HepG2 (cell line): ENCODE results near the gene SLC27A3. TPM values are rescaled to one million over a fixed set of nuclear protein-coding genes. Genes with fewer than 3 reads are reported as not detected.

ENCODE experiments used
- ATAC-seq: fragments of 200-7000 bp; cut with Tn5 transposase; 3 replicates; pipeline ENCODE4 v1.9.1; 2020; ENCODE audit warnings: mild to moderate bottlenecking, moderate library complexity
- BruUV-seq: library from RNA; stranded (reverse); fragments of 400-500 nt; replicated peaks from 2 replicates; lab custom pipeline; 2021; lab: Mats Ljungman, UMichigan
- CTCF ChIA-PET: fragments of 300-600 bp; formaldehyde crosslinking; extraction: SDS; loops from one replicate; lab custom pipeline; 2021; ENCODE audit warnings: low total read pairs, inconsistent platforms, low intra/inter-chr PET ratio; lab: Yijun Ruan, JAX
- POLR2A ChIA-PET: fragments of 350-600 bp; sonication (Branson Sonifier 250); formaldehyde crosslinking; loops from one replicate; lab custom pipeline; 2020; ENCODE audit warnings: antibody characterized with exemption, inconsistent platforms; lab: Yijun Ruan, JAX
- DNase-seq: peaks from one replicate; pipeline ENCODE4 v3.0.0-alpha.2; 2015; ENCODE audit warnings: low spot score
- FAIRE-seq: peaks from 3 replicates; lab custom pipeline; 2011; peaks lifted over from hg19 to GRCh38; lab: Jason Lieb, UNC
- H2AFZ ChIP-seq: one replicate; pipeline ENCODE4 v1.6.1; 2011; ENCODE audit warnings: low read length, inconsistent platforms
- H3K27ac ChIP-seq: fragments of 300-600 bp; 3 replicates; pipeline ENCODE4 v1.8.0; 2011; ENCODE audit warnings: mixed run types, mild to moderate bottlenecking, mixed read lengths, low read length, inconsistent platforms; ENCODE audit not compliant: insufficient read depth; ENCODE audit errors: extremely low read length
- H3K27me3 ChIP-seq, 2 experiments: fragments of 200-600 bp in 1 of 2; 2 replicates in 1 of 2; 3 replicates in 1 of 2; pipeline versions ENCODE4 v1.6.0 to v1.8.0; 2011; ENCODE audit warnings: low read length in 2 of 2, mild to moderate bottlenecking in 2 of 2, moderate library complexity in 2 of 2, inconsistent platforms in 1 of 2; ENCODE audit not compliant: insufficient read depth in 2 of 2, control insufficient read depth in 1 of 2
- H3K36me3 ChIP-seq, 2 experiments: fragments of 200-600 bp in 1 of 2; replicated peaks in 1 of 2; 2 replicates in 1 of 2; 3 replicates in 1 of 2; pipeline versions ENCODE4 v1.5.1 to v1.8.0; 2011; ENCODE audit warnings: low read length in 2 of 2, inconsistent platforms in 1 of 2; ENCODE audit not compliant: insufficient read depth in 2 of 2, control insufficient read depth in 1 of 2
- H3K4me1 ChIP-seq: 2 replicates; pipeline ENCODE4 v1.5.1; 2012; ENCODE audit warnings: low read length, inconsistent platforms; ENCODE audit not compliant: insufficient read depth
- H3K4me2 ChIP-seq: 2 replicates; pipeline ENCODE4 v1.6.0; 2011; ENCODE audit warnings: low read depth, low read length, inconsistent platforms
- H3K4me3 ChIP-seq, 3 experiments: fragments of 200-600 bp in 1 of 3; sonication (generic), shearing (Covaris generic) in 1 of 3; replicated peaks in 1 of 3; 2 replicates each; pipeline ENCODE4 v1.5.1; 2011 to 2016; ENCODE audit warnings: low read length in 3 of 3, inconsistent platforms in 2 of 3, low read depth in 2 of 3, mild to moderate bottlenecking in 2 of 3, control low read depth in 1 of 3, mixed read lengths in 1 of 3; ENCODE audit not compliant: insufficient read depth in 1 of 3
- H3K79me2 ChIP-seq: one replicate; pipeline ENCODE4 v1.6.1; 2011; ENCODE audit warnings: low read length, inconsistent platforms; ENCODE audit not compliant: insufficient read depth
- H3K9ac ChIP-seq: 2 replicates; pipeline ENCODE4 v1.6.0; 2011; ENCODE audit warnings: mild to moderate bottlenecking, low read depth, low read length, inconsistent platforms; ENCODE audit not compliant: insufficient read depth
- H3K9me3 ChIP-seq: 2 replicates; pipeline ENCODE4 v1.5.1; 2012; ENCODE audit warnings: mild to moderate bottlenecking, low read length
- H4K20me1 ChIP-seq: 2 replicates; pipeline ENCODE4 v1.6.0; 2011; ENCODE audit warnings: inconsistent platforms, mild to moderate bottlenecking, low read length, moderate library complexity; ENCODE audit not compliant: insufficient read depth
- CHD2 ChIP-seq: IDR thresholded peaks from 2 replicates; pipeline ENCODE4 v1.6.1; 2011; ENCODE audit warnings: low read depth, low read length, improper control_type of control experiment
- DMTF1 ChIP-seq: sonication (generic); formaldehyde crosslinking; IDR thresholded peaks from 2 replicates; pipeline ENCODE4 v1.4.0; 2020; ENCODE audit warnings: mild to moderate bottlenecking, missing genetic modification reagents
- HCFC1 ChIP-seq: fragments of 150-350 bp; IDR thresholded peaks from 2 replicates; pipeline ENCODE4 v1.6.1; 2014; ENCODE audit warnings: low read depth, low read length
- JUNB ChIP-seq: sonication (generic); formaldehyde crosslinking; IDR thresholded peaks from 2 replicates; pipeline ENCODE4 v1.8.0; 2022; ENCODE audit warnings: missing genetic modification reagents, mild to moderate bottlenecking, borderline replicate concordance
- MTF2 ChIP-seq: sonication (generic); formaldehyde crosslinking; IDR thresholded peaks from 2 replicates; pipeline ENCODE4 v1.5.0; 2020; ENCODE audit warnings: missing genetic modification reagents, borderline replicate concordance
- POLR2G ChIP-seq: fragments of 200-400 bp; formaldehyde crosslinking; IDR thresholded peaks from 2 replicates; pipeline ENCODE4 v1.6.1; 2018; ENCODE audit warnings: mild to moderate bottlenecking, low read depth, low read length, moderate library complexity
- SNAPC4 ChIP-seq: sonication (generic); formaldehyde crosslinking; IDR thresholded peaks from 2 replicates; pipeline ENCODE4 v1.4.0; 2020; ENCODE audit warnings: mild to moderate bottlenecking, missing genetic modification reagents
- XRCC5 ChIP-seq: fragments of 200-400 bp; formaldehyde crosslinking; optimal IDR thresholded peaks from 2 replicates; pipeline ENCODE3; 2017; ENCODE audit warnings: mild to moderate bottlenecking, low read length
- WGBS: methylation state at CpG from one replicate; pipeline ENCODE4 v1.1.6; 2017; ENCODE audit warnings: low lambda C conversion rate; 5-methylcytosine and 5-hydroxymethylcytosine counted together
- in situ Hi-C: cut with HindIII; loops from 2 replicates; pipeline ENCODE4 v1.10.0; 2017; ENCODE audit warnings: low pct_unique_long_range_greater_than_20kb; ENCODE audit not compliant: extremely low pct_ligation_motif_present
- intact Hi-C: fragments of 100-400 bp; cut with micrococcal nuclease; formaldehyde crosslinking; loops from one replicate; pipeline ENCODE4 v1.10.0; 2022; ENCODE audit not compliant: unreplicated experiment
- polyA plus RNA-seq, 8 experiments: library from polyadenylated mRNA; depleted of rRNA in 3 of 8; stranded (reverse) in 7 of 8; unstranded in 1 of 8; fragments of >200 nt; fragmentation: Illumina TruSeq in 4 of 8; extraction: Trizol in 4 of 8; gene quantifications; 2 replicates each; pipeline versions ENCODE4 v1.2.1 to v1.2.3, GENCODE V29; 2011 to 2016; ENCODE audit warnings: low read depth in 4 of 8, missing spikeins in 1 of 8, mixed read lengths in 1 of 8; ENCODE audit not compliant: insufficient read depth in 1 of 8
- total RNA-seq, 5 experiments: library from RNA; depleted of rRNA; stranded (reverse); fragments of >200 nt; fragmentation: Illumina TruSeq; extraction: Trizol; gene quantifications; 2 replicates each; pipeline ENCODE4 v1.2.3, GENCODE V29; 2016; ENCODE audit warnings: low read depth in 1 of 5

The SLC27A3 gene
- total and polyA plus RNA-seq, 2 of the 13 experiments (the other 11 are each of a cell fraction or from before 2014, with no cell fraction given), result 4.3 to 10.3 TPM

- Histone ChIP-seq H3K36me3 (peaks cover 14 to 34% of the 10 kb centered on the region in 2 experiments; a peak in 4 of 5 replicates), H3K4me1 (peaks cover 40% of the 10 kb centered on the region), H3K9ac (no peak overlapping the region), H4K20me1 (no peaks in the 10 kb centered on the region), H3K4me3 (no peak overlapping the region), H3K79me2 (no peaks in the 10 kb centered on the region), H2AFZ (no peak overlapping the region), H3K4me2 (no peak overlapping the region), H3K27me3 (no peaks in the 10 kb centered on the region), H3K9me3 (no peaks in the 10 kb centered on the region), H3K27ac (no peak overlapping the region)
- CTCF ChIA-PET, result no interaction called here
- no peak for TF ChIP-seq POLR2G
- peak; percentile 23 for TF ChIP-seq XRCC5
- no TSS peak for BruUV-seq
- 93% methylated on average over 6 of the region's 7 CpGs for WGBS
- ATAC-seq, result no peak
- no peak for DNase-seq
- no peak for FAIRE-seq
- intact Hi-C loops (no loop called here), in situ Hi-C loops (no loop called here)
- POLR2A ChIA-PET, result interaction anchor here (1.3 to 1.7 kb wide), 2 partner anchors 12 to 36 kb away, joined by 5 read pairs; partner anchors contain the start of genes INTS3 and SLC27A3
Observed at GRCh38 chr1:153763365-153764225, 11.6 kb upstream of the SLC27A3 start.

GRCh38 chr1:153764310-153764709, 10.9 kb upstream of the SLC27A3 start:
- FAIRE-seq, result no peak
- no TSS peak for BruUV-seq
- H3K4me3 ChIP-seq, result no peak overlapping the region
- intact Hi-C loops, result no loop called here
- no peak for TF ChIP-seq SNAPC4 (CRISPR knock-in tag)
- TF ChIP-seq MTF2, result no peak
- TF ChIP-seq DMTF1 (CRISPR knock-in tag), result no peak
- TF ChIP-seq JUNB (CRISPR knock-in tag), result no peak
- no peak for TF ChIP-seq HCFC1
- TF ChIP-seq CHD2, result no peak
- TF ChIP-seq, all 625 proteins: peak for 0
- H3K4me1 ChIP-seq, result peaks cover 47% of the 10 kb centered on the region
- ChIA-PET CTCF (no interaction called here), POLR2A (interaction anchor here (1.3 to 1.7 kb wide), 2 partner anchors 11 to 37 kb away, joined by 5 read pairs; partner anchors contain the start of genes INTS3 and SLC27A3)
- H2AFZ ChIP-seq, result no peak overlapping the region
- H3K79me2 ChIP-seq, result no peaks in the 10 kb centered on the region
- H4K20me1 ChIP-seq, result no peaks in the 10 kb centered on the region
- H3K9me3 ChIP-seq, result no peaks in the 10 kb centered on the region
- H3K4me2 ChIP-seq, result no peak overlapping the region
- no peak overlapping the region for H3K27ac ChIP-seq
- H3K9ac ChIP-seq, result no peak overlapping the region
- H3K36me3 ChIP-seq, result peaks cover 14 to 33% of the 10 kb centered on the region in 2 experiments; a peak in 4 of 5 replicates
- H3K27me3 ChIP-seq, result no peaks in the 10 kb centered on the region
- no peak for ATAC-seq
- WGBS, result 100% methylated on average over 4 of the region's 5 CpGs
- no peak for DNase-seq
- in situ Hi-C loops, result no loop called here
